Uterus (tissue), 2 donors: ENCODE measurements around the gene DYRK3.

Source experiments
- CTCF ChIP-seq, 4 experiments: fragments of 200-600 bp in 2 of 4; fragments of 450-650 bp in 2 of 4; sonication (generic) in 2 of 4; IDR thresholded peaks; one replicate each; pipeline ENCODE4 v1.5.1; 2016 to 2019; ENCODE audit warnings: antibody characterized with exemption in 4 of 4, mild to moderate bottlenecking in 2 of 4, moderate library complexity in 1 of 4
- POLR2A ChIP-seq, 2 donors: fragments of 450-650 bp; IDR thresholded peaks; one replicate each; pipeline ENCODE4 v1.6.1; 2016; ENCODE audit warnings: antibody characterized with exemption in 2 of 2, mild to moderate bottlenecking in 1 of 2, moderate library complexity in 1 of 2

GRCh38 chr1:206609229-206609991 is 25.9 kb upstream of the DYRK3 start:
- no peak for TF ChIP-seq CTCF (IDR thresholded peaks at IDR 0.05)
- no peak for TF ChIP-seq POLR2A (IDR thresholded peaks at IDR 0.05)
